Measurements from ENCODE around the gene VHLL.

DNA sequence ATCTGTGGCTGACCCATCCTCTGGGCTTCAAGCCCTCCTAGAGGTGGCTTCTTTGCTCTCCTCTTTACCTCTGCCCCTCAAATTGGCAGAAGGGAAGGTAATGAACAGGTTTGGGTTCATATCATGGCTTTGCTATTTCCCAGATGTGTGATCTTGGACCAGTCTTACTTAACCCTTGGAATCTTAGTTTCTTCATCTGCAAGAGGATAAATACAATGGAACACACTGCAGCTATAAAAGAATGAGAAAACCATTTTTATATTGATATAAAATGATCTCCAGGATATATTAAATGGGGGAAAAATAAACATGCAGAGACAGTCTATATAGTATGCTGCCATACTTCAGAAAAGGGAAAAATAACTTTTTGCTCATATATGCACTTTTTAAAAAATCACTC lies 9.2 kb downstream of the VHLL start:
- TF ChIP-seq, protein P1, sequence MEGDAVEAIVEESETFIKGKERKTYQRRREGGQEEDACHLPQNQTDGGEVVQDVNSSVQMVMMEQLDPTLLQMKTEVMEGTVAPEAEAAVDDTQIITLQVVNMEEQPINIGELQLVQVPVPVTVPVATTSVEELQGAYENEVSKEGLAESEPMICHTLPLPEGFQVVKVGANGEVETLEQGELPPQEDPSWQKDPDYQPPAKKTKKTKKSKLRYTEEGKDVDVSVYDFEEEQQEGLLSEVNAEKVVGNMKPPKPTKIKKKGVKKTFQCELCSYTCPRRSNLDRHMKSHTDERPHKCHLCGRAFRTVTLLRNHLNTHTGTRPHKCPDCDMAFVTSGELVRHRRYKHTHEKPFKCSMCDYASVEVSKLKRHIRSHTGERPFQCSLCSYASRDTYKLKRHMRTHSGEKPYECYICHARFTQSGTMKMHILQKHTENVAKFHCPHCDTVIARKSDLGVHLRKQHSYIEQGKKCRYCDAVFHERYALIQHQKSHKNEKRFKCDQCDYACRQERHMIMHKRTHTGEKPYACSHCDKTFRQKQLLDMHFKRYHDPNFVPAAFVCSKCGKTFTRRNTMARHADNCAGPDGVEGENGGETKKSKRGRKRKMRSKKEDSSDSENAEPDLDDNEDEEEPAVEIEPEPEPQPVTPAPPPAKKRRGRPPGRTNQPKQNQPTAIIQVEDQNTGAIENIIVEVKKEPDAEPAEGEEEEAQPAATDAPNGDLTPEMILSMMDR (IDR thresholded peaks at IDR 0.05; ENCODE audit: poor library complexity): no peak
- TF ChIP-seq EZH2phosphoT487 (IDR thresholded peaks at IDR 0.05; ENCODE audit: low read depth, severe bottlenecking, unreplicated experiment): no peak
- no peak for TF ChIP-seq EZH2 (IDR thresholded peaks at IDR 0.05; ENCODE audit: borderline replicate concordance)
